Measurements from ENCODE around the gene CAP2.

The CAP2 gene

DNA sequence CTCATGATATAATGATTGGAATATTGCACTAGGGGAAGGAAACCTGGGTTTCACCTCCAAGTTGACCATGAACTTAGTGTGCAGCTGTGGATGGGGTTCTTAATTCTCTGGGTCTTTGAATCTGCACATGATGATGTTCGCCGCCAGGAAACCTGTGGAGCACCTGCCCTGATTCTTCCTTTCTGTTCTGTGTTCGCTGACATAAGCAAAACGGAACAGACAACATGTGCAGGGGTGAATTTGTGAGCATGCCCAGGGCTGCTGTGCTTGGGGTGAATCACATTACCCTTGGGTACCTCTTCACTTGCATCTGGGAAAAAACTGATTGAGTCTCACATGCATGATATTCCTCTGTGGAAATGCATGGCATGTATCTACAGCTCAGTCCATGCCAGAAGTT, 48.8 kb downstream of the CAP2 start:
- no peak for DNase-seq

DNA sequence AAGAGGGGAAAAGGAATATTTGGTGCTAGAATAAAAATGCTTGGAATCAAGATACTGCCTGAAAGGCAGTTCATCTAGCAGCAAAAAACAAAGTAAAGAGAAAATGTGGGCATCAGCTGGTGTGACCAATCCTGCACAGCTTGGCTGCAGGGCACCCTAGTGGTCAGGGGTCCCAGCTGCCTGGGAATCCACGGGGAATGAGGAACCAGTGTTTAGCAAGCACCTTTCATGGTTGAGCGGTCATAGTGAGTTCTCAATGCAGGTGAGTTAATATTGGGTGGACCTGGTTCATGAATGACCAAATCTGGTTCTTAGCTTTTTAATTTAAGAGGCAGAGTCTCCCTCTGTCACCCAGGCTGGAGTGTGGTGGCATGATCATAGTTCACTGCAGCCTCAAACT, 53.3 kb downstream of the CAP2 start:
- DNase-seq: no peak

DNA sequence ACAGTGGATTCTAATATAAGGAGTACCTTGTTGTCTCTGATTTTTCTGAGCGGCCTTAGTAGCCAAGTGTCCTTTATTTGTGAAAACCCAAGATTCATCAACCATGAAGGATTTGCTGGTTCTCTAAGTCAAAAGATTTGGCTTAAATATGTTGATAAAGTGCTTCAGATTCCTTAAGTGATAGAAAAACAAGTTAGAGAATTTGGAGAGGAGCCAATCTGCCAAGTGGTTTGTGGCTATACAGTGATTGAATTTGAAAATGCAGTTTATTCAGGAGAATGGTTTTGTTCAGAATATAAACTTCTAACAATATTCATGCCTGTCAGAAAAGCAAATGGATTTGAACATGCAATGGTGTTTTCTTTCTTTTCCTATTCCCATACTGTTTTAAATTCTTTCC, 54.8 kb downstream of the CAP2 start:
- DNase-seq: no peak

DNA sequence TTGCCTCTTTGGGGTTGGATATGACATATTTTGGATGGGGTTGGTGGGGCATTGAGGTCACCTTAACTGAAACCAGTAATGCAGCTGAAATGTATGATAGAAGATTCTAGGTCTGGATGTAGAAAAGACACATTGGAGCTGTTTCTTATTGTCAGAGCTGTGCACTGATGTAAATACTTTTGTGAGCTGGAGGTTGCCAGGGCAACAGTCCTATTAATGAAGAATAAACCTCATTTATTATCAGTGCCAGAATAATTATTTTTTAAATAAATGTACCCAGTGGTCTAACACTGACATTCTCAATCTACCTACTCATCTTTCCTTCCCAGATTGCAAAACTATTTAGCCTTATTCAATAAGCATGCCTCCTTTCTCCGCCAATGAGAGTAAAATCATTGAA, 57.0 kb downstream of the CAP2 start:
- no peak for DNase-seq

DNA sequence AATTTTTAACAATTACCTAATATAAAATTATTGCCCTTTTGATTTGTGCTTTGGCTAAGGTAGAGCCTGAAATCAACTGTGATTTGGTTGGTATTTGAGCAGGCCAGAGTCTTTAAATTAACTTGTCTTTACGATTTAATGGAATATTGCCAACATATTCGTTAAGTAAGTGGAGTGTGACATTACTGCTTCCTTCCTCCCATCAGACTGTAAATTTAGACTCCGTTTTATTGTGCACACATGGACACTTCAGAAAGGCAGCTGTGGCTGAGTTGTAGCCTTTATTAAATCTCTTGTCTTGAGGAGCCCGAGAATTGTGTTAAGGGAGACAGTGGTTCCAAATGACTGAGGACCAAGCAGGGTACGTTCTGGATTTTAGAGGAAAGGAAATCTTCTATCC, 57.4 kb downstream of the CAP2 start:
- no peak for DNase-seq

DNA sequence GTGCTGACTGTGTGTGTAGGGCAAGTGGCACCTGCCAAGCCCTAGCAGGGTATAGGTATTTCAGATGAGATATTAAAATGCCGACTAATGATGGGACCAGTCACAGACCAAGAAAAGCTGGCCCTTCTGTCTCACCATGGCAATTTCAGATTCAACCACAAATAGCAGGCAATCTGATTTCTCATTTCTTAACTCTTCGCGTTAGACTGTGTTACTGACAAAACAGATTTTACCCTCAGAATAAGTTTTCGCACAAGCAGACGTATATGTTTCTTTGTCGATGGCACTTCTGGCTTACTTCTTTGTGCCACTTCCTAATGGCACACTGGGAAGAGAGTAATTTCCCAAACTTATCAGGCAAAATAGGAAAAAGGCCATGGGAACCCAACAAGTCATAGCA, 58.7 kb downstream of the CAP2 start:
- DNase-seq: no peak

DNA sequence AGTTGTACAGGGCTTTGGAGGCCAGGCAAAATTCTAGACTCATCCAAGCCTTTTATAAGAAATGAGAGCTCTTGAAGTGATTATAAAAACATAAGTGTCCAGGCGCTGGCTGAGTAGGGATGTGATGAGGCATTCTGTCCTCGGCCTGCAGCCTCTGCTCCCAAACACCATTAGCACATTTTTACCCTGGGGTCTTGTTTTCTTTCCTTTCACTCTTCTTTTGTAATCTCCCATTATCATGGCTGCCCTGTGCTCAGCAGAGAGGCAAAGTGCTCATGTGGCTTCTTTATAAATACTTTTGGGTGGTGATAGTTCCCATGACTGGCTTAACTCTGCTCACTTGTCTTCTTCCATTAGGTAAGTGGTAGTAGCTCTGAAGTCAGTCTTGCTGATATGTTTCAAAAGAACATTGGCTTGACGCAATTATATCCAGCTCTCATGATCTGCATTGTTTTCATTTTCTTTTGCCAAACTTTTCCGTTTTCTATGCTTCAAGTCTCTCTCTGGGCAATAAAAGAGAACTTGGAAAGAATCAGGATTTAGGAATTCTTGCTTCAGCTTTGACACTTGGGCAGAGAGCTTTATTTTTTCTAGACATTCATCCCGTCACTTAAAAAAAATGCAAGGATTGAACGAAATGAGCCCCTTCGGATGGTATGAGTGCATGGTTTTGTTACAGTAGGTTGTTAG, 61.1 kb downstream of the CAP2 start:
- no peak for DNase-seq

DNA sequence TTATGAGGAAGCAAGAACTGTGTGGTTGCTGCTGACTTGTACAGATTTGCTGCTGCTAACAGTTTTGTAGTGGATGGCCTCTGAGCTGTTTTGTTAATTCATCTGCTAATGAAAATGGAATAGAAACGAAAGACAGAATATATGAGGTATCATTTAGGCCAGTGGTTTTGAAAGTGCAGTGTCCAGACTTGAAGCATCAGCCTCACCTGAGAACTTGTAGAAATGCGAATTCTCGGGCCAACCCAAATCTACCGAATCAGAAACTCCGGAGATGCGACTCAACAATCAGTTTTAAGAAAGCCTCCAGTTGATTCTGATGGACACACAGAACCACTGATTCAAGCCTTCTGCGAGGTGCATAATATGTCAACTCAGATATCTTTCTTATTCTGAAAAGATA, 62.5 kb downstream of the CAP2 start:
- DNase-seq: no peak

DNA sequence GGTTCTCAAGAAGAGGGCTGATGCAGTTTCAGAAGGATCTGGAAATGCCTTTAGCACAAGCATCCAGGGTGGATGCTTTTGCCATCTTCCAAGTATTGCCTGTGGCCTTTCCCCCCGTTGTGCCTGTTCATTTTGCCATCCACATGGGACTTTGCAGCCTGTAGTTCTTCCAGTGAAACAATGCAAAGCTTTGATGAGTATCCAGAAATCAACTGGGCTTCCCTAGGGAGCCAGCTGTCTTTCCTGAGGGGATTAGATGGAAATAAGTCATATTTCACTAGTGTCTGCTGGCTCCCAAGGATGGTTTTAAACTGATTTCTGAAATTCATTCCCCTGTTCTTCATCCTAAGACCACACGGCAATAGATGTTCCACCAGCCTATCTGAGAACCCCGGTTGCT, 63.3 kb downstream of the CAP2 start:
- no peak for DNase-seq

DNA sequence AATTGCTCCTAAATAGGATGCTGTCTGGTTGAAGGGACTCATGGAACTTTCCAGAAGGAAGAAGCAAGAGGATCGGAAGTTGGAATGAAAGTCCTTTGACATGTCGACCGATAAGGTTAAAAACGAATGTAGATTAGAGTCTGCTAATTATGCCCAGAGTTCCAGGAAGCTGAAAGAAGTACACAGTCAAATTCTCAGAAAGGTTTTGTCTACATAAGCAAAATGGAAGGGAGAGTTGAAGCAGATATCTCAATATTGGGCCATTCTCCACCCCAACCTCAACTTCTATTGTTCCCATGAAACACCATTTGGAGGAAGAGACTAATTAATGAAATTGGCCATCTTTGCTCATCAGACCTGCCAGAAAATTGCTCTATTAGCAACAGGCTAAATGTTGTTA, 64.0 kb downstream of the CAP2 start:
- no peak for DNase-seq

DNA sequence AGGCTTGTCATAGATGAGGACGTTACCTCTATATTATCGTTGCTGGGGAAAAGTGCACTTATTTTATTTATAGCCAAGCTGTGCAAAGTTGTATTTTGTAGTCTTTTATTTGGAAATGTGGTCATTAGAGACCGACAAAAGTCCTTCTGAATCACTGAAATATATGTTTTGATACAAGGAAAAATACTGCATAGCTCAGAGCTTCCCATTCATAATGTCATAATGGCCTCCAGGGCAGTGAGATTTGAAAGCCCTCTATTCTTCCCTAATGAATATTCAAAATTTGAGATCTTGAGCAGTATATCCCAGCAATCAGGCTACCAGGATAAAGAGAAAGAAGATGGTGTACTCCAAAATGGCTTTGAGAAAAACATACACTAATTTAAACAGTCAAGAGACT, 64.6 kb downstream of the CAP2 start:
- no peak for DNase-seq

DNA sequence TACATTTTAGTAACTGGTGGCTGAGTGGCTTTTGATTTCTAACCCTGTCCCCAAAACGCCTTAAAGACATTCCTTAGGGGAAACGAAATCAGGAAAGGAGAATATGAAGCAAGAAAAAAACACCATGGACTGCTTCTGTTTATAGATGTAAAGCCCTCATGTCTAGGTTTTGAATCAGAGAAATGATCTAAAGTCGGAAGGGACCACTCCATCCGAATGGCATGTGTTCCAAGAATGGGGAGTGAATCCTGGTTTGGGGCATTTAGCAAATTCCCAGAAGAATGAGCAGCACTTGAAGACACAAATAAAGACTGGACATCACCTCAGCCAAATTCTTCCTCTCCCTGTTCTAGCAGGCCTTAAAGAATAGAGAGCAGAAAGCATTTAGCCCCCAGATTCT, 65.6 kb downstream of the CAP2 start:
- no peak for DNase-seq

DNA sequence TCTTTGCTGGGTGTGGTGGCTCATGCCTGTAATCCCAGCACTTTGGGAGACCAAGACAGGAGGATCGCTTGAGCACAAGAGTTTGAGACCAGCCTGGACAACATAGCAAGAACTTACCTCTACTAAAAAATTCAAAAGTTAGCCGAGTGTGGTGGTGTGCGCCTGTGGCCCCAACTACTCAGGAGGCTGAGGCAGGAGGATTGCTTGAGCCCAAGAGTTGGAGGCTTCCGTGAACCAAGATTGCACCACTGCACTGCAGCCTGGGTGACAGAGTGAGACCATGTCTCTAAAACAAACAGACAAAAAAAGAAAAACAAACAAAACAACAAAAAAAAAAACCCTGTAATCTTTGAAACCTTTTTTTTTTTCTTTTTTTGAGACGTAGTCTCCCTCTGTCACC, 67.5 kb downstream of the CAP2 start:
- DNase-seq: no peak

DNA sequence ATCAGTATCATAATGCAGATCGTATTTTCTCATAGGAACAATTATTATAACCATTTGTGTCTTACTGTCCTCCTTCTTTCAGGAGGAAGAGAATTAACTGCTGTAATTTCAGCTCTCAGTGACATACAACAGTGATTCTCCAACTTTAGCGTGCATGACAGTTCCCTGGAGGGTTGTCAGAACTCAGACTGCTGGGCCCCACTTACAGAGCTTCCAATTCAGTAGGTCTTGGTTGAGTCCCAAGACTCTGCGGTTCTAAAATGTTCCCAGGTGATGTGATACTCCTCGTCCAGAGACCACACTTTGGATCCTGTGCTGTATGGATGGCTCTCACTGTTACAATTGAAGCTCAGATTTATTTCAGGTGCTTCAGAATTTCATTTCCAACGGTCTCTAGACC, 72.8 kb downstream of the CAP2 start:
- no peak for DNase-seq

DNA sequence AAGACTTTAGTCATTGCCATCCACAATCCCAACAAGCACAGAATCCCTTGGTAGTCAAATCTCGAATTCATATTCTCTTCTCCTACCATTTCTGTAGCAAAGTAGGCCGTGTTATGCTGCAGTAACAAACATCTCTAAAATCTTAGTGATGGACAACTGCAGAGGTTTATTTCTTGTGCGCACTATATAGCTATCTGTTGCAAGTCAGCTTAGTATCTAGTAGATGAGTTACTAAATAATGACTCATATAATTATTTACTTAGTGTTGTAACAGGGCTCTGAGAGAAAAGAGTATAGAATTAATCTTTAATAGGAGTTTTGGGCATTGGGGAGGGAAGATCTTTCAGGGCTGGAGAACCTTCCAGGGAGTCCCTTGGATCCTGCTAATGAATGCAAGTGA, 73.3 kb downstream of the CAP2 start:
- DNase-seq: no peak

DNA sequence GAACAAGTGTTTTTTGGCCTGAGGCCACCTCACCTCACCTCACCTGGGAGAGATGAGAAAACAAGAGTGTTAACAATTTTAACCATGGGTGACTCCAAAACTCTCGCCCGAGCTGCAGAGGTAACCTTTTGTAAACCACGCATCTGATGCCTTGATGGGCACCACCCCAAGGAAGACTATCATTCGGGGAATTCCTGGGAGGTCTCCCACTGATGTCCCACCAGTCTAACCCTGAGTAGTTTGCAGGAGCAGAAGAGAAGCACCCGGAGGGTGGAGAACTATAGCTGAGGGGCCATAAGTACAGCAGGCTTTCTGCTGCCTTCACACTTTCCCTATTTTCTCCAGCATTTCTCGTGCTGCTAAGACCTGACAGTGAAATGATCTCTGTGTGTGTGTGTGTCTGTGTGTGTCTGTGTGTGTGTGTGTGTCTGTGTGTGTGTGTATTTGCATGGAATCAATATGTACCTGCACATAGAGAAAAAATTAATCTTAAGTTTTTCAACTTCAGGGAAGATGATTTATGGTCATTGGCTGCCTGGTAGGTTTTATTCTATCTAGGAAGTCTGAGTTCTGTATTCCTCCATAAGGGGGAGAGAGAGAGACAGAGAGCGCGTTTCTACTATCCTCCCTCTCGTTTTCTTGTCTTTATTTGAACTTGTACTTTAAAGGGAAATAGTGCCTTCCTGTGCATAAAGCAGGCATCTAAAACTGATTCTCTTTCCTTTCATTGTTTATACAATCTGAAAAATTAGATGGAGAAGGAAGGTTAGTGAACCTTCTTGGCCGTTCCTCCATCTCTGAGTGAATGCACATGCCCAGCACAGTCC, 75.8 kb downstream of the CAP2 start:
- DNase-seq: no peak

DNA sequence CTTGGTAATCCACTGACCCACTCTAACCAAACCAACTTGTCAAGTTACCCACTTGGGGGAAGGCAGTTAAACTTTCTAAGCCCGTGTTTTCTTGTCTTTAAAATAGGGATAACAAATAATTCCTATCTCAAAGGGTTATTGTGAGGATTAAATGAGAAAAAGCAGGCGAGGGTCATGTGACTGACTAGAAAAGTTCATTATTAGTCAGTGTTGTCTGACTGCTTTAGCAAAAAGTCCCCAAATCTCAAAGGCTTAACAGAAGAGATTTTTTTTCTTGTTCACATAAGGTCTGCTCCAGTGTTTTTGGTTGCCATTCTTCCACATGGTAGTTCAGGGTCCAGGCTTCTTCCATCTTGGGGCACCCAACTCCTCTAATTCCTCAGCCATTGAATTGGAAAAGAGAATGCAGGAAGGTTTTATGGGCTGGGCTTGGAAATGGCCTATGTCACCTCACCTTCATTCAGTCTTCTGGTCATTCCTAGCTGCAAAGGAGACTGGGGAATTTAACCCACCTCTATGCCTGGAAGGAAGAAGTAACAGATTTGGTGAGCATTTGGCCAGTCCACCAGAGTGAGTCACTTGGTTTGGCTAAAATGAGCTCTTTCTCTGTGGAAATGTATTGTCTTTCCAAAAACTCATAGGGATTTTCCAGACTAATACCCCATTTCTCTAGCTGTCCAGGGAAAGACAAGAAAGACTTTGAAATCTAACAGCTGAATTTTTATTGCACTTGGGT, 77.0 kb downstream of the CAP2 start:
- DNase-seq: no peak

DNA sequence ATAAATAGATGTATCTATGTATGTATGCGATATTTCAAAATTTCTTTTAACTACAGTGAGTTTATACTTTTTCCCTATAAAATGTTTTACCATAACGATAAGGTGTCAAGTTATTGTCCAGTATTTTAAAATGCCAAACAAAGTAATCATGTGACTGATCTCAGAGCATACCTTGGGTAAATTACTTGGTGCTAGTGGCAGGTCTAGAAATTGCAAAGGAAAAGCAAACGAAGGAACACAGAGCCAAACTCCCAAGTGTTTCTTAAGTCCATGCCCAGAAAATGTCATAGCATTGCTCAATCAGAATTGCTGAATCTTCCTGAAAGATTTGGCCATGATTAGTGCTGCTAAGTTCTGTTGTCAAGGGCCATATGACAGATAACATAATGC, 77.5 kb downstream of the CAP2 start:
- no peak for DNase-seq

DNA sequence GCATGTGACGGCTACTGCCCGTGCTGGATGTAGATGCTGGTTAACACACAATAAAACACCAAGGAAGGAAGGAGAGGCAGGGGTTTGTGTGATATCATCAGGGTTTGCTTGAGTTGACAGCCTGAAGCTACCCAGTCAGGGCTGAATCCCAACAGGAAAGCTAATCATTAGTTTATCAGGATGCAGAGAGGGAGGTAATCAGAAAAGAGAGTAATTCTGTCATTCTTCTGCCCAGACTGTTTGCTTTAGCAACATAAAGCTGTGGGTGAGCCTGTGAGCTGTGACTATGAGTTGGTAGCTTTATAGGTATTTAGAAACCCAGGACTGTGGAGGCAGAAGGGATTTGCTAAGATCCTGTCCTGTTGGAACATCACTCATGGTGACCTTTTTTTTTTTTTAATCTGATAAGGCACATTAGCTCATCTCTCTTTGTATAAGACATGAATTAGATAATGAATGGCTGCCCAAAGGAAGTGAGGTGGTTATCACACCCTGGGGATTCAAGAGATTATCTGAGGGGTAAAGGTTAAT, 79.3 kb downstream of the CAP2 start:
- DNase-seq: no peak

DNA sequence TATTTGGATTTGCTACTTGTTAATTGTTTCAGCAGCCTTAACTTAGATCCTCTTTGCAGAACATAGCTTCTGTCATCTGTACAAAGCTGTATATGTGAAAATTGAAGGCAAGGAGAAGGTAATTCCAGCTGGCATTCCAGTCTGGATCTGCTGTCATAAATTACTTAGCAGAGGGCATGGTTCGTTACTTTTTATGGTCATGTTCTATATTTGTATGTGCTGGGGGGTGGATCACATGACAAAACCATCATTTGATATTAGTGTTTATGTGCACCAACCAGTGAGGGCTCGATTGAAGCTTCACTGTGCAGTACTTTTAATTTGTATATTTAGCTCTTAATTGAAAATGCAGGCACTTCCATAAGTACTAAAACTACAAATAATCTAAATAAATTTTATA, 80.2 kb downstream of the CAP2 start:
- no peak for DNase-seq

DNA sequence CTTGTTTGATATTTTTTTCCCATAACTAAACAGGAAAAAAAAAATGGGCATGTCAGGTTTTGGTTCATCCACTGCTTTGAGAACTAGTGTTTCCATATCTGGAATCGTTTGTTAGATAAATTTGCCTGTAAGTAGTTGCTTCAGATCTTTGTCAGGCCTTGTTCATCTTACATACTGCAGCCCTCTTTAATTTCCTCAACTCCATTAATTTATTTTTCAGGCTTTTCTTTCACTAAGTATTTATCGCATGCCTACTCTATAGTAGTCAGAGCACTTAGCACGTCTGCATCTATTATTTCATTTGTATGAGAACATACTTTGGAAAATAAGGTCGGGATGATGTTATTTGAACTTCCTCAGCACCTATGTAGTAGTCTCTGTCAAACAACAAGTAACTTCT, 80.9 kb downstream of the CAP2 start:
- no peak for DNase-seq

DNA sequence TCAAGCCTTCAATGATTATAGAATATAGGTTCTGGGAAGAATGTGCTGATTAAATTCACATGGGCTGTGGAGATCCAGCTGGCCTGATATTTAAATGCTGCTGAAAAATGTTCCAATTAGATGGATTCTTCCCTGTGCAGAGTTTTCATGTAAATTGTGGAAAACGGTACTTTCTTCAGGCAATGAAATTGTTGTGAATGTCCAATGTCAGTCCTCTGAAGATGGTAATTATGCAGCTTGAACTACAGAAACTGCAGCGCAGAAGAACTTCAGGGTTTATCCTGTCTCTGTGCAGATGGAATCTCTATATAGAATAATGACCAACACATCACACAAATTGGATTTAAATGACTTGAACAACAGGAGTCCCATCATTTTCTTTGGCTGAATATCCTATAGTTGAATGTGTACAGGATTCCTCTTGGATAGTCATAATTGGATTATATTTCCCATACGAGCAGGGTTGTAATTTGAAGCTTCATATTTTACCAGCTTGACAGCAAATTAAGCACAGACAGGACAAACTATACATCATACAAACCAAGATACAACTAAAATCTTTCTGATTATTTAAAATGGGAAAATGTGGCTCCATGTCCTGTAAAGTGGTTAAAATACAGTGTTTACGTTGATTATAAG, 82.3 kb downstream of the CAP2 start:
- no peak for DNase-seq

DNA sequence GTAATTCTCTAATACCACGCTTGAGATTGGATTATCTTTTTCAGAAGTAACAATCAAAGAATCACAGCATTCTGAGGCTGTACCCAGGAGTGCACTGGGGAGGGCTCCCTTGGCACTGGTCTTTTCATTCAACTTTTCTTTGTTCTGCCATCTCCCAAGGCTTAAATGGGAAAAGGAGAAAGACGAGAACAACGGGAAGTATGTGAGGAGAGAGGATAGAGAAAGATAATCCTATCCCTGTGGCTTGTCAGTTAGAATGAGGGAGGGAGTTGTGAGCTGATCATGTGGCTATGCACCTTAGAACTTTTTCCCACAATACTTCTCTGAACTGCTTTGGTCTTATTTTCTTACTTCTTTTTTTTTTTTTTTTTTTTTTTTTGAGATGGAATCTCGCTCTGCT, 83.1 kb downstream of the CAP2 start:
- DNase-seq: no peak
